HG03097 (cell line): Measurements from ENCODE around the gene HSPA4.

ENCODE experiments used
- ATAC-seq: cut with Tn5 transposase; IDR thresholded peaks from one replicate; pipeline ENCODE4 v1.9.1; 2021; ENCODE audit not compliant: unreplicated experiment, low FRiP score

Gene HSPA4

GRCh38 chr5:133088064-133088463, 36.3 kb downstream of the HSPA4 start:
- no peak for ATAC-seq

- ATAC-seq = no peak
Observed at GRCh38 chr5:133091034-133091433, 39.2 kb downstream of the HSPA4 start.

- ATAC-seq = no peak
Observed at GRCh38 chr5:133106343-133106742, 54.5 kb downstream of the HSPA4 start.

GRCh38 chr5:133106761-133107572, 55.2 kb downstream of the HSPA4 start:
- ATAC-seq = no peak

- no peak for ATAC-seq
Observed at GRCh38 chr5:133108481-133108921, 56.7 kb downstream of the HSPA4 start.

- no peak for ATAC-seq
Observed at GRCh38 chr5:133109655-133110483, 58.1 kb downstream of the HSPA4 start.

- ATAC-seq = no peak
Observed at GRCh38 chr5:133110709-133111108, 58.9 kb downstream of the HSPA4 start.

GRCh38 chr5:133111299-133111698, 59.5 kb downstream of the HSPA4 start:
- peak; percentile 47 for ATAC-seq

- no peak for ATAC-seq
Observed at GRCh38 chr5:133112026-133112660, 60.3 kb downstream of the HSPA4 start.

GRCh38 chr5:133113331-133114061, 61.7 kb downstream of the HSPA4 start:
- ATAC-seq = no peak

GRCh38 chr5:133114166-133114932, 62.5 kb downstream of the HSPA4 start:
- ATAC-seq = no peak

- no peak for ATAC-seq
Observed at GRCh38 chr5:133114933-133115310, 63.1 kb downstream of the HSPA4 start.

- ATAC-seq = no peak
Observed at GRCh38 chr5:133116601-133117000, 64.8 kb downstream of the HSPA4 start.

- no peak for ATAC-seq
Observed at GRCh38 chr5:133117166-133117911, 65.5 kb downstream of the HSPA4 start.

- ATAC-seq = no peak
Observed at GRCh38 chr5:133117912-133118445, 66.2 kb downstream of the HSPA4 start.

- ATAC-seq = no peak
Observed at GRCh38 chr5:133118741-133119140, 66.9 kb downstream of the HSPA4 start.

GRCh38 chr5:133119233-133119711, 67.5 kb downstream of the HSPA4 start:
- no peak for ATAC-seq

- ATAC-seq = no peak
Observed at GRCh38 chr5:133120156-133120750, 68.4 kb downstream of the HSPA4 start.
